ENCODE measurements around the gene MAP3K5.

Gene MAP3K5

GRCh38 chr6:136525586-136526195 lies 266.6 kb downstream of the MAP3K5 start:
- no peak for DNase-seq (ENCODE audit: extremely low read depth in 1 of 2, low read depth in 1 of 2)

- no peak for DNase-seq (ENCODE audit: extremely low read depth in 1 of 2, low read depth in 1 of 2)
Measured at GRCh38 chr6:136524936-136525413, 267.3 kb downstream of the MAP3K5 start.

- no peak for DNase-seq (ENCODE audit: extremely low read depth in 1 of 2, low read depth in 1 of 2)
Measured at GRCh38 chr6:136524339-136524935, 267.8 kb downstream of the MAP3K5 start.

GRCh38 chr6:136523196-136523595 lies 269.1 kb downstream of the MAP3K5 start:
- no peak for DNase-seq (ENCODE audit: extremely low read depth in 1 of 2, low read depth in 1 of 2)

GRCh38 chr6:136522636-136523035 lies 269.6 kb downstream of the MAP3K5 start:
- DNase-seq (ENCODE audit: extremely low read depth in 1 of 2, low read depth in 1 of 2) = no peak

- no peak for DNase-seq (ENCODE audit: extremely low read depth in 1 of 2, low read depth in 1 of 2)
Measured at GRCh38 chr6:136521911-136522310, 270.4 kb downstream of the MAP3K5 start.

GRCh38 chr6:136521427-136521826 lies 270.9 kb downstream of the MAP3K5 start:
- DNase-seq (ENCODE audit: extremely low read depth in 1 of 2, low read depth in 1 of 2) = no peak

- no peak for DNase-seq (ENCODE audit: extremely low read depth in 1 of 2, low read depth in 1 of 2)
Measured at GRCh38 chr6:136520517-136520916, 271.8 kb downstream of the MAP3K5 start.

- DNase-seq (ENCODE audit: extremely low read depth in 1 of 2, low read depth in 1 of 2) = no peak
Measured at GRCh38 chr6:136517582-136517981, 274.7 kb downstream of the MAP3K5 start.

GRCh38 chr6:136517002-136517401 lies 275.3 kb downstream of the MAP3K5 start:
- DNase-seq (ENCODE audit: extremely low read depth in 1 of 2, low read depth in 1 of 2) = no peak

- DNase-seq (ENCODE audit: extremely low read depth in 1 of 2, low read depth in 1 of 2) = no peak
Measured at GRCh38 chr6:136514591-136514990, 277.7 kb downstream of the MAP3K5 start.

GRCh38 chr6:136511926-136512325 lies 280.4 kb downstream of the MAP3K5 start:
- DNase-seq (ENCODE audit: extremely low read depth in 1 of 2, low read depth in 1 of 2) = no peak

GRCh38 chr6:136511397-136511796 lies 280.9 kb downstream of the MAP3K5 start:
- no peak for DNase-seq (ENCODE audit: extremely low read depth in 1 of 2, low read depth in 1 of 2)

GRCh38 chr6:136510782-136511181 lies 281.5 kb downstream of the MAP3K5 start:
- no peak for DNase-seq (ENCODE audit: extremely low read depth in 1 of 2, low read depth in 1 of 2)

GRCh38 chr6:136510299-136510698 lies 282.0 kb downstream of the MAP3K5 start:
- DNase-seq (ENCODE audit: extremely low read depth in 1 of 2, low read depth in 1 of 2) = no peak

- DNase-seq (ENCODE audit: extremely low read depth in 1 of 2, low read depth in 1 of 2) = no peak
Measured at GRCh38 chr6:136508725-136509392, 283.4 kb downstream of the MAP3K5 start.

Data from activated CD8-positive, alpha-beta memory T cell treated with anti-CD3 and anti-CD28 coated beads for 1 hour (primary cell).